Keratinocyte (primary cell): ENCODE data around the gene MYO9A. TPM values are rescaled to one million over a fixed set of nuclear protein-coding genes. Genes with fewer than 3 reads are reported as not detected.

Experiments used
- DNase-seq: peaks from one replicate; pipeline ENCODE4 v3.0.0-alpha.2; 2011; ENCODE audit warnings: low read depth, missing footprints, low spot score
- FAIRE-seq: peaks from 2 replicates; lab custom pipeline; 2011; peaks lifted over from hg19 to GRCh38; lab: Jason Lieb, UNC
- H2AFZ ChIP-seq: 2 replicates; pipeline ENCODE4 v1.6.0; 2012; ENCODE audit warnings: low read length, control low read depth, inconsistent platforms; ENCODE audit not compliant: control insufficient read depth
- H3K27ac ChIP-seq: 2 replicates; pipeline ENCODE4 v1.5.1; 2011; ENCODE audit warnings: low read length; ENCODE audit not compliant: control insufficient read depth, insufficient read depth
- H3K27me3 ChIP-seq: 3 replicates; pipeline ENCODE4 v1.6.0; 2011; ENCODE audit warnings: low read length; ENCODE audit not compliant: control insufficient read depth, insufficient read depth; ENCODE audit errors: extremely low read depth
- H3K36me3 ChIP-seq, 2 experiments: 2 replicates in 1 of 2; 3 replicates in 1 of 2; pipeline ENCODE4 v1.5.1; 2011; ENCODE audit warnings: low read length in 2 of 2, mild to moderate bottlenecking in 1 of 2; ENCODE audit not compliant: control insufficient read depth in 2 of 2, insufficient read depth in 2 of 2; ENCODE audit errors: extremely low read depth in 1 of 2
- H3K4me1 ChIP-seq: 3 replicates; pipeline ENCODE4 v1.5.1; 2011; ENCODE audit warnings: low read length; ENCODE audit not compliant: control insufficient read depth, insufficient read depth; ENCODE audit errors: extremely low read depth
- H3K4me2 ChIP-seq: 3 replicates; pipeline ENCODE4 v1.6.0; 2011; ENCODE audit warnings: low read depth, low read length; ENCODE audit not compliant: control insufficient read depth, insufficient read depth; ENCODE audit errors: extremely low read depth
- H3K4me3 ChIP-seq, 3 experiments: fragments of 200-600 bp in 1 of 3; sonication (generic) in 1 of 3; 2 replicates in 2 of 3; 3 replicates in 1 of 3; pipeline ENCODE4 v1.5.1; 2011 to 2016; ENCODE audit warnings: low read length in 3 of 3, mild to moderate bottlenecking in 3 of 3, control low read depth in 2 of 3, inconsistent platforms in 1 of 3, low read depth in 1 of 3, mixed read lengths in 1 of 3, mixed run types in 1 of 3, moderate library complexity in 1 of 3; ENCODE audit not compliant: control insufficient read depth in 2 of 3, insufficient read depth in 2 of 3; ENCODE audit errors: extremely low read depth in 1 of 3
- H3K79me2 ChIP-seq: 2 replicates; pipeline ENCODE4 v1.6.0; 2012; ENCODE audit warnings: low read length; ENCODE audit not compliant: control insufficient read depth, insufficient read depth
- H3K9ac ChIP-seq: 3 replicates; pipeline ENCODE4 v1.6.0; 2011; ENCODE audit warnings: low read length; ENCODE audit not compliant: control insufficient read depth, insufficient read depth; ENCODE audit errors: extremely low read depth
- H3K9me1 ChIP-seq: 3 replicates; pipeline ENCODE4 v1.6.0; 2011; ENCODE audit warnings: low read length; ENCODE audit not compliant: control insufficient read depth, insufficient read depth; ENCODE audit errors: extremely low read depth
- H3K9me3 ChIP-seq: 2 replicates; pipeline ENCODE4 v1.5.1; 2012; ENCODE audit warnings: low read depth, low read length; ENCODE audit not compliant: control insufficient read depth
- H4K20me1 ChIP-seq: 3 replicates; pipeline ENCODE4 v1.6.0; 2011; ENCODE audit warnings: low read length; ENCODE audit not compliant: control insufficient read depth, insufficient read depth; ENCODE audit errors: extremely low read depth
- CTCF ChIP-seq, 3 experiments: IDR thresholded peaks in 1 of 3; conservative IDR thresholded peaks in 1 of 3; optimal IDR thresholded peaks in 1 of 3; 2 replicates in 2 of 3; 3 replicates in 1 of 3; pipeline versions ENCODE3 to v1.5.1; 2011; ENCODE audit warnings: low read length in 3 of 3, mild to moderate bottlenecking in 3 of 3, moderate library complexity in 2 of 3, control low read depth in 1 of 3, inconsistent platforms in 1 of 3; ENCODE audit not compliant: insufficient read depth in 2 of 3; ENCODE audit errors: extremely low read depth in 1 of 3
- EZH2 ChIP-seq: IDR thresholded peaks from one replicate; pipeline ENCODE4 v1.6.1; 2012; ENCODE audit warnings: inconsistent platforms, mild to moderate bottlenecking, low read length, moderate library complexity
- dilution Hi-C: fragments of 300-500 bp; cut with MboI; formaldehyde crosslinking; loops from one replicate; pipeline ENCODE4 v1.7.0; 2020; ENCODE audit warnings: low sequenced_read_pairs; ENCODE audit not compliant: extremely low pct_ligation_motif_present
- polyA plus RNA-seq, 5 experiments: library from polyadenylated mRNA; depleted of rRNA in 3 of 5; stranded (reverse) in 3 of 5; stranded (forward) in 1 of 5; unstranded in 1 of 5; fragments of >200 nt; gene quantifications; 1 replicate in 1 of 5; 2 replicates in 3 of 5; 3 replicates in 1 of 5; pipeline versions ENCODE4 v1.2.1 to v1.2.3, GENCODE V29; 2011 to 2012; ENCODE audit warnings: missing spikeins in 2 of 5, low read depth in 1 of 5, low replicate concordance in 1 of 5

The MYO9A gene
- polyA plus RNA-seq, 1 donor (not counting 4 experiments of a cell fraction or from before 2014, with no cell fraction given) = 10.6 TPM

- dilution Hi-C loops = no loop called here
- DNase-seq (no peak), FAIRE-seq (no peak)
- H3K27me3 ChIP-seq = no peaks in the 10 kb centered on the region
- peaks cover 6 to 12% of the 10 kb centered on the region in 2 experiments for H3K36me3 ChIP-seq
- TF ChIP-seq EZH2 (no peak), CTCF (optimal IDR thresholded peaks at IDR 0.05 in 1 of 3, IDR thresholded peaks at IDR 0.05 in 1 of 3, conservative IDR thresholded peaks at IDR 0.05 in 1 of 3; ENCODE audit: extremely low read depth in 1 of 3, insufficient read depth in 2 of 3, low read length in 3 of 3) (no peak)
- no peaks in the 10 kb centered on the region for H3K9me3 ChIP-seq
- H3K27ac ChIP-seq = no peak overlapping the region
- no peaks in the 10 kb centered on the region for H3K79me2 ChIP-seq
- no peak overlapping the region for H3K9ac ChIP-seq
- no peak overlapping the region for H3K4me3 ChIP-seq
- H4K20me1 ChIP-seq = no peaks in the 10 kb centered on the region
- no peaks in the 10 kb centered on the region for H3K4me1 ChIP-seq
- H2AFZ ChIP-seq = no peak overlapping the region
- H3K9me1 ChIP-seq = no peaks in the 10 kb centered on the region
- H3K4me2 ChIP-seq = no peak overlapping the region
Measured at GRCh38 chr15:71779073-71779797, 338.7 kb downstream of the MYO9A start.

GRCh38 chr15:71777216-71777943 is 340.6 kb downstream of the MYO9A start:
- Histone ChIP-seq H2AFZ (no peak overlapping the region), H3K36me3 (peaks cover 6 to 12% of the 10 kb centered on the region in 2 experiments), H3K4me1 (no peaks in the 10 kb centered on the region), H3K9me1 (no peaks in the 10 kb centered on the region), H3K9ac (no peak overlapping the region), H3K4me2 (no peak overlapping the region), H3K27ac (no peak overlapping the region), H3K4me3 (no peak overlapping the region), H3K79me2 (no peaks in the 10 kb centered on the region), H3K9me3 (no peaks in the 10 kb centered on the region), H3K27me3 (no peaks in the 10 kb centered on the region), H4K20me1 (no peaks in the 10 kb centered on the region)
- no peak for FAIRE-seq
- TF ChIP-seq EZH2 (no peak), CTCF (optimal IDR thresholded peaks at IDR 0.05 in 1 of 3, IDR thresholded peaks at IDR 0.05 in 1 of 3, conservative IDR thresholded peaks at IDR 0.05 in 1 of 3; ENCODE audit: extremely low read depth in 1 of 3, insufficient read depth in 2 of 3, low read length in 3 of 3) (no peak)
- dilution Hi-C loops = no loop called here
- no peak for DNase-seq
